ENCODE results near the gene GHSR.

Gene GHSR

GRCh38 chr3:172447611-172448579 is at the start of gene GHSR:
GHSR (minus strand) TSS chr3:172448456; CDS start chr3:172448413, 43 bp downstream.
- no peak for DNase-seq (ENCODE audit: low read depth in 2 of 2)

DNA sequence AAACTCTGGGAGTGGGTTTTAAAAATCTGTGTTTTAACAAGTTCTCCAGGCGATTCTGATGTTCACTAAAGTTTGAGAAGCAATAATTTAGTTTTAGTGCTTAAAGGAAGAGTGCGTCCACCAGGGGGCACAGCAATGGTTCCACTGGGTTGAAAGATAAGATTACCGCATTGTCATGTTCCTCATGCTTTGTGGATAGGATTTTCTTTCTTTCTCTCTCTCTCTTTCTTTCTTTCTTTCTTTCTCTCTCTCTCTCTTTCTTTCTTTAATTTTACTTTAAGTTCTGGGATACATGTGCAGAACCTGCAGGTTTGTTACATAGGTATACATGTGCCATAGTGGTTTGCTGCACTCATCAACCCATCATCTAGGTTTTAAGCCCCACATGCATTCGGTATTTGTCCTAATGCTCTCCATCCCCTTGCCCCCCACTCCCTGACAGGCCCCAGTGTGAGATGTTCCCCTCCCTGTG is 42.0 kb upstream of the GHSR start:
- peak; percentile 37 to 66 for DNase-seq (ENCODE audit: low read depth in 2 of 2)

- DNase-seq (ENCODE audit: low read depth in 2 of 2), result no peak
These were observed 29.9 kb upstream of the GHSR start for GRCh38 chr3:172478116-172478515.

DNA sequence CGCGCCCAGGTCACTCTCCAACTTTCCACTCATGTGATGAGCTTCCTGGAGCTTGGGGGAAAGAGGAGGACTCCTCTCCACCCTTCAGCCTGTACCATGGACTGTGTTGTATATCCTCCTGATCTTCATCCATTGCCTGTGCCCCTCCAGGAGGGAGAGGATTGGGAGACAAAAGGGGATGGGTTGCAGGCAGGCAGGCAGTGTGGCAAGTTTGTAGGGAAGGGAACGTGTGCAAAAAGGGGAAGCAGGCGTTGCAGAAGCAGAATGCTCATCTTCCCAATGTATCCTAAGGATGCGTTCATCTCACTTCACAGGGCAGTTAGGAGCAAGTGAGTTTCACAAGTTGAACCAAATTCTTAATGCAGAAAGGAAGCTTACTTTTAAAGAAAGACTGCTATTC is 28.1 kb upstream of the GHSR start:
- DNase-seq (ENCODE audit: low read depth in 2 of 2), result no peak

DNA sequence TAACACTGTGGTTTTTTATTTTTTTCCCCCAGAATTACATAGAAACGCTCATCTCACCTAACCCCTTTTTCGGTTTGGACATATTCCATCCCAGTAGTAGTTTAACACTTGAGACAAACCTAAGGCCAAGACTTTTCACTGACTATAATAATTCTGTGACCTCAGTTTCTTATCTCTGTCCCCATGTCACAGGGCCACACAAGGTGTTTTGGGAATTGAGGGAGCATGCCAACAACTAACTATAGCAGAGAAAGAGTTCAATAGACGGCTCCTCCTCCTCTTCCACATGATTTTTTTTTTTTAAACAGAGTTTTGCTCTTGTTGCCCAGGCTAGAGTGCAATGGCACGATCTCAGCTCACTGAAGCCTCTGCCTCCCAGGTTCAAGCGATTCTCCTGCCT is 27.4 kb upstream of the GHSR start:
- DNase-seq (ENCODE audit: low read depth in 2 of 2), result no peak

DNA sequence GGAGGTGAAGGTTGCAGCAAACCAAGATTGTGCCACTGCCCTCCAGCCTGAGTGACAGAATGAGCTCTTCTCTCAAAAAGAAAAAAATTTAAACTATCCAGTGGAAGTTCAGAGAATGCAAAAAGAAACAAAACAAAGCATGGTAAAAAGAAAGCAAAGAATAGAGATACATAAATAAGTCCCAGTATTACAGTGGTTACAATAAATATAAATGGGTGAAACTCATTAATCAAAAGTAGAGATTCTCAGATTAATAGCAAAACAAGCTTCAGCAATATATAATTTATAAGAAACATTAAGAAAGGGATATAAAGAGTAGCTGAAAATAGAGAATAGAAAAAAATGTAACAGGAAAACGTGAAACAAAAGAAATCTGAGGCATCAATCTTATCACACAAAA is 23.6 kb upstream of the GHSR start:
- DNase-seq (ENCODE audit: low read depth in 2 of 2), result no peak

GRCh38 chr3:172470588-172470987 is 22.3 kb upstream of the GHSR start:
- no peak for DNase-seq (ENCODE audit: low read depth in 2 of 2)

- DNase-seq (ENCODE audit: low read depth in 2 of 2), result no peak
These were observed 19.0 kb upstream of the GHSR start for GRCh38 chr3:172467170-172467824.

GRCh38 chr3:172466553-172467130 is 18.4 kb upstream of the GHSR start:
- DNase-seq (ENCODE audit: low read depth in 2 of 2), result no peak

DNA sequence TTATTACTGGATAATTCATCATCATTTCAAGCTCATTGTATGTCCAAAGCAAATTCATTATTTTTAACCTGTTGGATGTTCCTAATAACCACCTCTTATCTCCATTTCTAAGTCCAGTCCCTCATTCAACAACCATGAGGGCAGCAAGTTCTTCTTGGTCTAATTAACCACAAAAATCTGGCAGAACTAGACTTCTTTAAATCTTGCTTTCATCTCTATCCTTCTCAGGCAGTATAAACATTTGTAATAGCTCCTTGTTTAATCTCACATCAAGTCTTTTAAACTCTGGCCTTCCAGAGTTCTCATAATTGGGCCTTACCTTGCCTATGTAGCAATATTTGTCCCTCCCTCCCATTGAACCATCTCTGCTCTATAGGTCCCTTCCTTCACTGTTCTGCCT is 17.0 kb upstream of the GHSR start:
- DNase-seq (ENCODE audit: low read depth in 2 of 2), result no peak

GRCh38 chr3:172464306-172464705 is 16.1 kb upstream of the GHSR start:
- DNase-seq (ENCODE audit: low read depth in 2 of 2), result no peak

DNA sequence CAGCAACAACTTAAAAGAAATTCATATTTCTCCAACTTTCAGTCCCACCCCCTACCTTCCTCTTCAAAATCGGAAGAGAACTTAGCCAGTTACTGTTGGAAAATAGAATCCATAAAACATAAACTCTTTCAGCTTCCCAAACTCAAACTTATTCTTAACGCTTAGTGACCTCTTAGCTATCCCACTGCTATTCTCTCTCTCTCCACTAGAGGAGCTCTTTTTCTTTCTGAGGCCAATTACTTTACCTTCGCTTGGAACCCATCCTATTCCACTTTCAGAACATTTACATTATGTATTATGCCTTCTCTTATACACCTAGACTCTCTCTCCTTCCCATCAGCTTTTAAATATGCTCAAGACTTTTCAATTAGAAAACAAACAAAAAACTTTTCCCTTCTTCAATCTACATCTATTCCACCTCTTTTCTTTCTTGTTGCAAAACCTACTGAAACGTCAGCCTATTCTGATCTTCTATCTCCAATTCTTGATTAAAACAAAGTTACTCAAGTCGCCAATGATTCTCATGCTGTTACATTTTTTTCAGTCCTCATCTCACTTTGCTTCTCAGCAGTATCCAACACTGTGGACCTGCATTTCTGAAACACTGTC is 13.4 kb upstream of the GHSR start:
- DNase-seq (ENCODE audit: low read depth in 2 of 2), result no peak

DNA sequence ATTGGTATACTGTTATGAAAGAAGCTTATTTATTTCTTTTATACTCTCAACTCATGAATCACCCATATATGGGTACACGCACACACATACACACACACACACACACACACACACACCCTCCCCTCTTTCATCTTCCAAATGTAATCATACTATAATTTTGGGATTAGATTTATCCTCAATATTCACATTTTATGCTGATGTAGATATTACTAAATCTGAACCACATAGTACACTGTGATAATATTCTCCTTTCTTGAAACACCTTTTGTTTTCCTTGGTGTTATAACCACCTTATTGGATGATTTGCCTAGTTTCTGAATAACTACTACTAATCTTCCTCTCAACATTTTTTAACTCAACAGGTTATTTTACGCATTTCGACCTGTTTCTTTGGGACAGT is 8.1 kb upstream of the GHSR start:
- no peak for DNase-seq (ENCODE audit: low read depth in 2 of 2)

- no peak for DNase-seq (ENCODE audit: low read depth in 2 of 2)
These were observed 5.9 kb upstream of the GHSR start for GRCh38 chr3:172454180-172454579.

DNA sequence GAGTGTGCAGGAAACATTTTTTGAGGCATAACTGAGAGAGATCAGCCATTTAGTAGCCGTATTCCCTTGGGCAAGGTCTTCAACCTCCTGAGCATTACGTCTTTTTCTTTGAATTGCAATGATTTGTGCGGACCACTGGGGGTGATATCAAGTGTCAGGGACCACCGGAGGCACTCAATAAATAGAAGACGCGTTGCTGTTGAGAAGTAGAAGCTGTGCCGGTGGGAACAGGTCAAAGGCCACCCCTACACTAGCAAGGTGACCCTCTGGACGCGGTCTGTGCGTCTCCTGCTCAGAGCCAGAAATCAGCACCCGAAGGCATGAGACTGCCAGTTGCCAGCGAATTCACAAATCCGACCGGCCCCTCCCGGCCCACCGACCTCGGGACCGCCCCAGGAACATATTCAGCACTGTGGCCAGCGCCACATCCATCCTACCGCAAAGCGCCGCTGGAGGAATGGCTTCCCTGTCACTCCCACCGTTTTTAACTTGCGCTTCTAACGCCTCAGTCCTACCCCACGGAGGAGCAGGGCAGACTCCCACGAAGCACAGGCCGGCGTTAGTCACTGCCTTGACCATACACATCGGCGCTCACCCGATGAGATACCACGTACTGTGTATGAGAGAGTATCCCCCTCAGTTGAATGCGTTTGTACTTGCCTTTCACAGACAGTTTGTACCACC is 1.4 kb upstream of the GHSR start:
- DNase-seq (ENCODE audit: low read depth in 2 of 2), result no peak

- no peak for DNase-seq (ENCODE audit: low read depth in 2 of 2)
These were observed 607 bp upstream of the GHSR start for GRCh38 chr3:172448661-172449465.

- DNase-seq (ENCODE audit: low read depth in 2 of 2), result no peak
These were observed 2.1 kb downstream of the GHSR start for GRCh38 chr3:172446198-172446597.

- DNase-seq (ENCODE audit: low read depth in 2 of 2), result no peak
These were observed 3.4 kb downstream of the GHSR start for GRCh38 chr3:172444821-172445220.

DNA sequence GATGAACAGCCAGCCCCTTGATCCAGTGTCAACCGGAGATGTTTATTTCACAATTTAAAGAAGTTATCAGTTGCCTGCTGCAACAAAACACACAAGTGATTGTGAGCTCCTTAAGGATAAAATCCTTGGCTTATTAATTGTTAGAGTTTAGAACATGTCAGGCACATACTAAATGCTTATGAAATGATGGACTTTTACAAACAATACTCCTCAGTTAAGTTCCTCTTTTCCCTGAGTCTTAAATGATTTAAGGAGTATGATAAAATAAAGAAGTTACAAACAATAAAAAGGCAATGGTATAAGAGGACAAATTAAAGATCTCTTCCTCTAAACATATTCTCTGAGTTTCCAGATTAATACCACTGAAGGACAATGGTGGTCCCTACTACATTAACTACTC is 5.7 kb downstream of the GHSR start:
- no peak for DNase-seq (ENCODE audit: low read depth in 2 of 2)

GRCh38 chr3:172441581-172441980 is 6.7 kb downstream of the GHSR start:
- no peak for DNase-seq (ENCODE audit: low read depth in 2 of 2)

DNA sequence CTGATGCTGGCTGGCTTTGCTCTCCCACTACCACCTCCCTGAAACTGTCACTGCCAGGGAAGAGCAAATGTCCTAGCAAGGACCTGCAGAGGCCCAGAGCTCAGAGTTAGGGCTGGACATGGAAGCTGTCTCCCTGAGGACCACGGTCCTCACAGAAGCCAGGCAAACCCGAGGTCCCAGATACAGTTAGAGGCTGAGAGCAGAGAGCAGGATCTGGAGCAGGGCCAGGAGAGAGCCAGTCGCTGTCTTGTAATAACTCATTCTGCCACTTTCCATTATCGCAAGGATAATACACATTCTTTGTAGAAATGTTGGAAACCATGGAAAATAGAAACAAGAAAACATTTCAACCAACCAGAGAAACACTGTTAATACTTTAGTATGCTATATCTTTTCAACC is 10.1 kb downstream of the GHSR start:
- DNase-seq (ENCODE audit: low read depth in 2 of 2), result no peak
